SK-N-MC (cell line): ENCODE results near the gene FBXL13.

Experiments
- EZH2 ChIP-seq: fragments of 200-600 bp; sonication (generic); IDR thresholded peaks from one replicate; pipeline ENCODE4 v1.6.1; 2017; ENCODE audit warnings: antibody characterized with exemption
- POLR2AphosphoS5 ChIP-seq: IDR thresholded peaks from 2 replicates; pipeline ENCODE4 v1.6.1; 2012; ENCODE audit warnings: mild to moderate bottlenecking, low read depth, low read length, borderline replicate concordance

DNA sequence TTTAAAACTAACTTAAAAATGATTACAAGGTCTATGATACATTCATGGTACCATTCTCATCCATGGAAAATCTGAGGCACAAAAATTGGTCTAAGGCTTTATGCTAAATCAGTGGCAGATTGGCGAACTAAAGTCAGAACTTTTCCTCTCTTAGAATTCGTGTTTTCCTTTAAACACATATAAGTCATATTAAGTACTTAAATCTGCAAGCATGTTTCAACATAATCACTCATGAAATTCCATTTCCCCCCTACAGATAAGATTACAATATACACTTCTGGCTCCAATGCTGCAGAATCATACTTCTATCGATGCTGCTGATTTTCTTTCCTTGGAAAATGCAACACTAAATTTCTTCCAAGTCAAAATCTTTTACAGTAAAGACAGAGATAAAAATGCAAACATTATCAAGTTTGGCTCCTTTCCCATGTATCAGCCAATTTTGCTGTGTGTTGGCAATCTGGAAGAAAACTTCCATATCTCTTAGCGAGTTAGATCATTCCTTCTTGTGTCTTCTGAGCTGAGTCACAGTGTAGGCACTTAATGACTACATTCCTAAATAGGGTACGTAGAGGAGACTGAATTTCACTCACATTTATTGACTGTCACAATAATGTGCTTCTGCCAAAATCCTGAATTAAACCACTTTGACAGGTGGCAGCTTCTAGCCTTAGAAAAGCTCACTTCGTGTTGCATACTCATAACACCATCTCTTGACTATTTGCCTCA is 238.2 kb downstream of the FBXL13 start:
- TF ChIP-seq POLR2AphosphoS5 (peak; percentile 48; the same call in 1 of the 2 replicates), EZH2 (no peak)
